Measurements from ENCODE around the gene GAK. TPM values are rescaled to one million over a fixed set of nuclear protein-coding genes. Genes with fewer than 3 reads are reported as not detected.

Gene GAK
- total and polyA plus RNA-seq, 2 of the 13 experiments (the other 11 are each of a cell fraction or from before 2014, with no cell fraction given): 17.5 to 44.3 TPM

DNA sequence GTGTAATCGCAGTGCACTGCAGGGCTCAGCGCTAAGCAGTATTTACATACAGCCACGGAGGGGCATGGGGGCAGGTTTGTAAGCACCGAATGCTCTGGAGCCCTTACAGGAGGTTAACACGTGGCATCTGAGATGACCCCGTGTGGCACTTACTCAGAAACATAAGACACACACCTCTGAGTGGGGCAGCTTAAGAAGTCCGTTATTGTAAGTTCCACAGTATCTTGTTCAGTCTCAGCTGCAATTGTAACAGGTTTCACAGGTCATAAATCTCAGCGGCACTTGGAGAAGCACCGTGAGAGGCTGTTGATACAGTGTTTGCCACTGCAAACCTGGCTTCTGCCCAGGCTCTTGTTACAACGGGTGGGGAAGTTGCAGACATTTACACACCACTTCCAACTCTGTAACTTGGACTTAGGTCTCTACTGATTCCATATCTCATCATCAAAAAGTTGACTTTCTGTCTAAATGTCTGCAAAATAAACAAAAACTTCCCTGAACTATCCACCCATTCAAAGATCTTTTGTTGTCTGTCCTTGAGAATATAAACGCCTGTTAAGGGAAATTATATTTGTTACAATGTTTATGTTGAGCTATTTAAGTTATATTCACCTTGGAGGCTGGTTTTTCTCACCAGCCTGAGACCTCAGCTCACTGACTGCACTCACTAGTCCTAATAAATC lies 116.5 kb downstream of the GAK start (continued):
- TF ChIP-seq MATR3 (CRISPR knock-in tag; IDR thresholded peaks at IDR 0.05) (no peak), ZNF253 (CRISPR knock-in tag; IDR thresholded peaks at IDR 0.05; ENCODE audit: borderline replicate concordance) (no peak), ZZZ3 (CRISPR knock-in tag; IDR thresholded peaks at IDR 0.05; ENCODE audit: borderline replicate concordance) (no peak), GPN1 (CRISPR knock-in tag; IDR thresholded peaks at IDR 0.05; ENCODE audit: borderline replicate concordance) (no peak), JARID2 (CRISPR knock-in tag; IDR thresholded peaks at IDR 0.05; ENCODE audit: insufficient replicate concordance) (no peak), ELF1 (CRISPR knock-in tag; IDR thresholded peaks at IDR 0.05) (0 out of 2 replicates have a peak, but pooled peaks have one; percentile 31), ZNF24 (IDR thresholded peaks at IDR 0.05) (no peak), ZNF205 (CRISPR knock-in tag; IDR thresholded peaks at IDR 0.05) (peak; percentile 45; the same call in 1 of the 2 replicates), ZNF430 (CRISPR knock-in tag; IDR thresholded peaks at IDR 0.05) (no peak), ZNF776 (CRISPR knock-in tag; IDR thresholded peaks at IDR 0.05) (no peak), SP140L (CRISPR knock-in tag; IDR thresholded peaks at IDR 0.05; ENCODE audit: borderline replicate concordance) (no peak), ETV5 (CRISPR knock-in tag; IDR thresholded peaks at IDR 0.05; ENCODE audit: borderline replicate concordance) (peak; percentile 29; the same call in 1 of the 2 replicates), ZBTB42 (CRISPR knock-in tag; IDR thresholded peaks at IDR 0.05) (no peak), ZNF768 (CRISPR knock-in tag; IDR thresholded peaks at IDR 0.05) (no peak), ZNF235 (CRISPR knock-in tag; IDR thresholded peaks at IDR 0.05; ENCODE audit: borderline replicate concordance) (no peak), GATA4 (IDR thresholded peaks at IDR 0.05; ENCODE audit: borderline replicate concordance, low read depth) (peak; percentile 36; the same call in 1 of the 2 replicates), RFX1 (IDR thresholded peaks at IDR 0.05) (no peak)
- TF ChIP-seq, protein P1, sequence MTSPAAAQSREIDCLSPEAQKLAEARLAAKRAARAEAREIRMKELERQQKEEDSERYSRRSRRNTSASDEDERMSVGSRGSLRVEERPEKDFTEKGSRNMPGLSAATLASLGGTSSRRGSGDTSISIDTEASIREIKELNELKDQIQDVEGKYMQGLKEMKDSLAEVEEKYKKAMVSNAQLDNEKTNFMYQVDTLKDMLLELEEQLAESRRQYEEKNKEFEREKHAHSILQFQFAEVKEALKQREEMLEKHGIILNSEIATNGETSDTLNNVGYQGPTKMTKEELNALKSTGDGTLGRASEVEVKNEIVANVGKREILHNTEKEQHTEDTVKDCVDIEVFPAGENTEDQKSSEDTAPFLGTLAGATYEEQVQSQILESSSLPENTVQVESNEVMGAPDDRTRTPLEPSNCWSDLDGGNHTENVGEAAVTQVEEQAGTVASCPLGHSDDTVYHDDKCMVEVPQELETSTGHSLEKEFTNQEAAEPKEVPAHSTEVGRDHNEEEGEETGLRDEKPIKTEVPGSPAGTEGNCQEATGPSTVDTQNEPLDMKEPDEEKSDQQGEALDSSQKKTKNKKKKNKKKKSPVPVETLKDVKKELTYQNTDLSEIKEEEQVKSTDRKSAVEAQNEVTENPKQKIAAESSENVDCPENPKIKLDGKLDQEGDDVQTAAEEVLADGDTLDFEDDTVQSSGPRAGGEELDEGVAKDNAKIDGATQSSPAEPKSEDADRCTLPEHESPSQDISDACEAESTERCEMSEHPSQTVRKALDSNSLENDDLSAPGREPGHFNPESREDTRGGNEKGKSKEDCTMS (CRISPR knock-in tag; conservative IDR thresholded peaks at IDR 0.05): no peak
- TF ChIP-seq, protein P2, sequence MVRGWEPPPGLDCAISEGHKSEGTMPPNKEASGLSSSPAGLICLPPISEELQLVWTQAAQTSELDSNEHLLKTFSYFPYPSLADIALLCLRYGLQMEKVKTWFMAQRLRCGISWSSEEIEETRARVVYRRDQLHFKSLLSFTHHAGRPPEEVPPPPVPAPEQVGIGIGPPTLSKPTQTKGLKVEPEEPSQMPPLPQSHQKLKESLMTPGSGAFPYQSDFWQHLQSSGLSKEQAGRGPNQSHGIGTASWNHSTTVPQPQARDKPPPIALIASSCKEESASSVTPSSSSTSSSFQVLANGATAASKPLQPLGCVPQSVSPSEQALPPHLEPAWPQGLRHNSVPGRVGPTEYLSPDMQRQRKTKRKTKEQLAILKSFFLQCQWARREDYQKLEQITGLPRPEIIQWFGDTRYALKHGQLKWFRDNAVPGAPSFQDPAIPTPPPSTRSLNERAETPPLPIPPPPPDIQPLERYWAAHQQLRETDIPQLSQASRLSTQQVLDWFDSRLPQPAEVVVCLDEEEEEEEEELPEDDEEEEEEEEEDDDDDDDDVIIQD (CRISPR knock-in tag; IDR thresholded peaks at IDR 0.05; ENCODE audit: low read depth): no peak
- TF ChIP-seq, protein P3, sequence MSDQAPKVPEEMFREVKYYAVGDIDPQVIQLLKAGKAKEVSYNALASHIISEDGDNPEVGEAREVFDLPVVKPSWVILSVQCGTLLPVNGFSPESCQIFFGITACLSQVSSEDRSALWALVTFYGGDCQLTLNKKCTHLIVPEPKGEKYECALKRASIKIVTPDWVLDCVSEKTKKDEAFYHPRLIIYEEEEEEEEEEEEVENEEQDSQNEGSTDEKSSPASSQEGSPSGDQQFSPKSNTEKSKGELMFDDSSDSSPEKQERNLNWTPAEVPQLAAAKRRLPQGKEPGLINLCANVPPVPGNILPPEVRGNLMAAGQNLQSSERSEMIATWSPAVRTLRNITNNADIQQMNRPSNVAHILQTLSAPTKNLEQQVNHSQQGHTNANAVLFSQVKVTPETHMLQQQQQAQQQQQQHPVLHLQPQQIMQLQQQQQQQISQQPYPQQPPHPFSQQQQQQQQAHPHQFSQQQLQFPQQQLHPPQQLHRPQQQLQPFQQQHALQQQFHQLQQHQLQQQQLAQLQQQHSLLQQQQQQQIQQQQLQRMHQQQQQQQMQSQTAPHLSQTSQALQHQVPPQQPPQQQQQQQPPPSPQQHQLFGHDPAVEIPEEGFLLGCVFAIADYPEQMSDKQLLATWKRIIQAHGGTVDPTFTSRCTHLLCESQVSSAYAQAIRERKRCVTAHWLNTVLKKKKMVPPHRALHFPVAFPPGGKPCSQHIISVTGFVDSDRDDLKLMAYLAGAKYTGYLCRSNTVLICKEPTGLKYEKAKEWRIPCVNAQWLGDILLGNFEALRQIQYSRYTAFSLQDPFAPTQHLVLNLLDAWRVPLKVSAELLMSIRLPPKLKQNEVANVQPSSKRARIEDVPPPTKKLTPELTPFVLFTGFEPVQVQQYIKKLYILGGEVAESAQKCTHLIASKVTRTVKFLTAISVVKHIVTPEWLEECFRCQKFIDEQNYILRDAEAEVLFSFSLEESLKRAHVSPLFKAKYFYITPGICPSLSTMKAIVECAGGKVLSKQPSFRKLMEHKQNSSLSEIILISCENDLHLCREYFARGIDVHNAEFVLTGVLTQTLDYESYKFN (CRISPR knock-in tag; conservative IDR thresholded peaks at IDR 0.05): peak; percentile 85
- TF ChIP-seq, protein P4, sequence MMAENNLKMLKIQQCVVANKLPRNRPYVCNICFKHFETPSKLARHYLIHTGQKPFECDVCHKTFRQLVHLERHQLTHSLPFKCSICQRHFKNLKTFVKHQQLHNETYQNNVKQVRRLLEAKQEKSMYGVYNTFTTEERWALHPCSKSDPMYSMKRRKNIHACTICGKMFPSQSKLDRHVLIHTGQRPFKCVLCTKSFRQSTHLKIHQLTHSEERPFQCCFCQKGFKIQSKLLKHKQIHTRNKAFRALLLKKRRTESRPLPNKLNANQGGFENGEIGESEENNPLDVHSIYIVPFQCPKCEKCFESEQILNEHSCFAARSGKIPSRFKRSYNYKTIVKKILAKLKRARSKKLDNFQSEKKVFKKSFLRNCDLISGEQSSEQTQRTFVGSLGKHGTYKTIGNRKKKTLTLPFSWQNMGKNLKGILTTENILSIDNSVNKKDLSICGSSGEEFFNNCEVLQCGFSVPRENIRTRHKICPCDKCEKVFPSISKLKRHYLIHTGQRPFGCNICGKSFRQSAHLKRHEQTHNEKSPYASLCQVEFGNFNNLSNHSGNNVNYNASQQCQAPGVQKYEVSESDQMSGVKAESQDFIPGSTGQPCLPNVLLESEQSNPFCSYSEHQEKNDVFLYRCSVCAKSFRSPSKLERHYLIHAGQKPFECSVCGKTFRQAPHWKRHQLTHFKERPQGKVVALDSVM (CRISPR knock-in tag; IDR thresholded peaks at IDR 0.05): no peak
